Cardiac fibroblast (primary cell): Measurements from ENCODE around the gene APAF1.
A peak's percentile ranks its signal among the peaks of the same experiment; 100 is the strongest.
"Not testable (repeated sequence)": the region's sequence is repeated elsewhere in the genome, so short reads cannot be mapped to it uniquely, and the experiment has no call there.

Experiments
- DNase-seq, 2 donors: peaks; one replicate each; pipeline versions ENCODE4 v3.0.0 to v3.0.0-alpha.2; 2010; ENCODE audit warnings: low read depth in 2 of 2
- H3K4me3 ChIP-seq, 2 donors: replicated peaks in 1 of 2; 1 replicate in 1 of 2; 2 replicates in 1 of 2; pipeline ENCODE4 v1.5.1; 2011; ENCODE audit warnings: low read depth in 2 of 2, low read length in 2 of 2, mild to moderate bottlenecking in 2 of 2, moderate library complexity in 1 of 2
- CTCF ChIP-seq: IDR thresholded peaks from one replicate; pipeline ENCODE4 v1.5.1; 2011; ENCODE audit warnings: low read depth, mild to moderate bottlenecking, low read length, inconsistent platforms

APAF1 gene

GRCh38 chr12:98755855-98756254 is 110.8 kb downstream of the APAF1 start:
- TF ChIP-seq CTCF = peak; percentile 41
- H3K4me3 ChIP-seq = not testable (repeated sequence)
- peak; percentile 18 to 93 for DNase-seq

GRCh38 chr12:98757455-98757854 is 112.4 kb downstream of the APAF1 start:
- DNase-seq = no peak
- no peak overlapping the region for H3K4me3 ChIP-seq
- TF ChIP-seq CTCF = no peak

- no peak overlapping the region for H3K4me3 ChIP-seq
- no peak for TF ChIP-seq CTCF
- peak; percentile 18 to 40 for DNase-seq
Observed at GRCh38 chr12:98758331-98758730, 113.2 kb downstream of the APAF1 start.

GRCh38 chr12:98763656-98764055 is 118.6 kb downstream of the APAF1 start:
- H3K4me3 ChIP-seq = no peak overlapping the region
- DNase-seq = no peak
- no peak for TF ChIP-seq CTCF

GRCh38 chr12:98767248-98767647 is 122.2 kb downstream of the APAF1 start:
- DNase-seq = no peak
- TF ChIP-seq CTCF = no peak
- H3K4me3 ChIP-seq = no peak overlapping the region

- peak in 1 of 2 donors; percentile 9 for DNase-seq
- no peak overlapping the region for H3K4me3 ChIP-seq
- no peak for TF ChIP-seq CTCF
Observed at GRCh38 chr12:98769068-98769467, 124.0 kb downstream of the APAF1 start.

- no peak for TF ChIP-seq CTCF
- no peak for DNase-seq
- no peak overlapping the region for H3K4me3 ChIP-seq
Observed at GRCh38 chr12:98770230-98770629, 125.1 kb downstream of the APAF1 start.
